ENCODE results near the gene SERPINE3.

Gene SERPINE3

DNA sequence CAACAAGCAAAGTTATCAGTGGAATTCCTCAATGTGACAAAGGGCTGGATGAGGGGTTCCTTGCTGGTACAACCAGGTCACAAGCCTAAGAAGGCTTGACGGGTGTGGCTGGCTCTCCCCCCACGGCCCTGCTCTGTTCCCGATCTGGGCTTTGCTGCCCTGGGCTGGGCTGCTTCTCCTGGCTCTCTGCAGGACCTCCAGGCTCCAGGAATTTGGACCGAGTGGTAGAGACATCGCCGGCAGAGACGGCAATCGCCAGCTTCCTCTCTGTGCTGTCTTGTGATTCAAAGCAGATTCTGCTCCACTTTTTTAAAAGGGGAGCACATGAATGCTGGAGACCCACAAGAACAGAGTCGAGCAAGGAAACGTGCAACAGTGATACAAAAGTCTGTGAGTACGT is at the start of gene SERPINE3:
Gene SERPINE3, plus strand, starts transcription at position 338 of the 400 bp plus-strand sequence. CDS start 1,401 bp downstream, outside the sequence.
- Histone ChIP-seq H3K4me3 (ENCODE audit: low read depth in 1 of 5, low read length in 5 of 5) (no peak within 1 kb of the TSS), H3K4me1 (ENCODE audit: control insufficient read depth in 5 of 5, insufficient read depth in 5 of 5, low read length in 5 of 5) (no peaks in the 10 kb centered on the region), H3K36me3 (ENCODE audit: control insufficient read depth in 5 of 5, insufficient read depth in 5 of 5, low read length in 5 of 5) (no peaks in the 10 kb centered on the region)

DNA sequence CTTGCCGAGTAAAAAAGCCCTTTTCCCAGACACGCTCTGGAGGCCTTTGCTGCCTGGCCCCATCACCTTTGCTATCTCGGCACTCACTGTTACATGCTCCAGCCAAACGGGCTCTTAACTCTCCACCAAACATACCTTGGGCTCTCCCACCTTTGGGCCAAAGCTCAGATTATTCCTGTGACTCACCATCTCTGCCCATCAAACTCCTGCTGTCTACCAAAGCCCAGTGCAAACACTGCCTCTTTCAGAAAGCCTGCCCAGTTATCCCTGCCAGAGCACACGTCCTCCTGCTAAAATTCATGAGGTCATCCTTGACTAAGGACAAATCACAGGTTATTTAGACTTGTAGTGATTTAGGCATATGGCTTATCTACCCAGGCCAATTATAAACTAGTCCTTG is 48.1 kb upstream of the SERPINE3 start:
- Histone ChIP-seq H3K36me3 (ENCODE audit: control insufficient read depth in 5 of 5, insufficient read depth in 5 of 5, low read length in 5 of 5) (no peaks in the 10 kb centered on the region), H3K9ac (ENCODE audit: low read length in 5 of 5) (no peak overlapping the region), H3K9me3 (ENCODE audit: control insufficient read depth in 5 of 5, low read length in 5 of 5) (no peaks in the 10 kb centered on the region), H3K4me1 (ENCODE audit: control insufficient read depth in 5 of 5, insufficient read depth in 5 of 5, low read length in 5 of 5) (peaks cover 0 to 8% (median 5%) of the 10 kb centered on the region in 5 donors), H3K4me3 (ENCODE audit: low read depth in 1 of 5, low read length in 5 of 5) (no peak overlapping the region), H3K27me3 (ENCODE audit: control insufficient read depth in 5 of 5, insufficient read depth in 4 of 5, low read length in 5 of 5) (peaks cover 0 to 5% (median 0%) of the 10 kb centered on the region in 5 donors), H3K27ac (ENCODE audit: low read depth, low read length) (no peak overlapping the region)

More for the DNA sequence above, at the start of gene SERPINE3:
- Histone ChIP-seq H3K27me3 (ENCODE audit: control insufficient read depth in 5 of 5, insufficient read depth in 4 of 5, low read length in 5 of 5) (no peaks in the 10 kb centered on the region), H3K9me3 (ENCODE audit: control insufficient read depth in 5 of 5, low read length in 5 of 5) (no peaks in the 10 kb centered on the region), H3K27ac (ENCODE audit: low read depth, low read length) (no peak within 1 kb of the TSS), H3K9ac (ENCODE audit: low read length in 5 of 5) (no peak within 1 kb of the TSS)

DNA sequence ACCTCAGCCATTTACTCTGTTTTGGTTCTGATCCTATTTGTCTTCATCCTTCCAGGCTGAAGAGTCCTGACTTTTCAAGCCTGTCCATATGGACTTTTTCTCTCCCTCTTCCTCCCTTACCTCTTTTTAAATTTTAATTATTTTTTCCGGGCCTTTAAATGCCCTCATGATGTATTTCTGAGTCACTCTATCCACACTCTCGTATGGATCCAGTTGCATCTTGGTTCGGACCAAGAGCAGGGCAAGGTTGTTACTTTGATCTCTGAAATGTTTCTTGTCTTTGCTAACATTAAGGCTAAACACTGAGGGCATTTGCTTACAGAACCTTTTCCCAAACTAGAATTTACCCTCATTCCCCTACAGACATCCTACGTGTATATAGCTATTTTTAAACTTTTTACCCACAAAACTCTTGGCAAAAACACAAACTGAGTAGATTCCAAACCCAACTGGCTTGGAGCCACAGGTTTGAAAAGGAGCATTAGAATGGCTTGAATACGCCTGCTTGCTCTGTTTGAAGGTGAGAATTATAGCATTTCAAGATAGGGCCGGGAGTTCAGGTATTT is 47.4 kb upstream of the SERPINE3 start:
- Histone ChIP-seq H3K9ac (ENCODE audit: low read length in 5 of 5) (no peak overlapping the region), H3K36me3 (ENCODE audit: control insufficient read depth in 5 of 5, insufficient read depth in 5 of 5, low read length in 5 of 5) (no peaks in the 10 kb centered on the region), H3K4me3 (ENCODE audit: low read depth in 1 of 5, low read length in 5 of 5) (no peak overlapping the region), H3K27me3 (ENCODE audit: control insufficient read depth in 5 of 5, insufficient read depth in 4 of 5, low read length in 5 of 5) (peaks cover 0 to 5% (median 0%) of the 10 kb centered on the region in 5 donors), H3K27ac (ENCODE audit: low read depth, low read length) (no peak overlapping the region), H3K9me3 (ENCODE audit: control insufficient read depth in 5 of 5, low read length in 5 of 5) (no peaks in the 10 kb centered on the region), H3K4me1 (ENCODE audit: control insufficient read depth in 5 of 5, insufficient read depth in 5 of 5, low read length in 5 of 5) (peaks cover 0 to 7% (median 5%) of the 10 kb centered on the region in 5 donors)

- Histone ChIP-seq H3K36me3 (ENCODE audit: control insufficient read depth in 5 of 5, insufficient read depth in 5 of 5, low read length in 5 of 5) (no peaks in the 10 kb centered on the region), H3K27me3 (ENCODE audit: control insufficient read depth in 5 of 5, insufficient read depth in 4 of 5, low read length in 5 of 5) (peaks cover 0 to 3% (median 0%) of the 10 kb centered on the region in 5 donors), H3K9ac (ENCODE audit: low read length in 5 of 5) (no peak overlapping the region), H3K4me1 (ENCODE audit: control insufficient read depth in 5 of 5, insufficient read depth in 5 of 5, low read length in 5 of 5) (peaks cover 0 to 1% (median 0%) of the 10 kb centered on the region in 5 donors), H3K9me3 (ENCODE audit: control insufficient read depth in 5 of 5, low read length in 5 of 5) (no peaks in the 10 kb centered on the region), H3K4me3 (ENCODE audit: low read depth in 1 of 5, low read length in 5 of 5) (no peak overlapping the region), H3K27ac (ENCODE audit: low read depth, low read length) (no peak overlapping the region)
Observed at GRCh38 chr13:51297556-51297955, 41.9 kb upstream of the SERPINE3 start.

DNA sequence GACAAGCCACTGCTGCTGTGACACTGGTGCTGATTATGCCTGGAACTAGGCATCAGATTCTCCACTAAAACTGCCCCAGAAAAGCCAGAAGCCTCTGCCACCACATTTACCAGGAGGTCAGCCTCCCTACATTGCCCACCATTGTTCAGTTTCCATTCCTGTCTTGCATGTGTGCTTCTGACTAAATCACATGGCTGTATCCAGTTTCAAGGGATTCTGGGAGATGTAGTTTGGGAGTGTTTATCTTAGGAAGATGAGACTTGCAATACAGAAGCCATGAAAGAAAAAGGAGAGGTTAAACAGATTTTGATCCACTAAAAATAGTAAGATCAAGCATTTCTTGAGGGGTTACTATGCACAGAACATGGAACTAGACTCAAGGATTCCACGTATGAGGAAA is 40.7 kb upstream of the SERPINE3 start:
- Histone ChIP-seq H3K4me3 (ENCODE audit: low read depth in 1 of 5, low read length in 5 of 5) (no peak overlapping the region), H3K27me3 (ENCODE audit: control insufficient read depth in 5 of 5, insufficient read depth in 4 of 5, low read length in 5 of 5) (peaks cover 0 to 3% (median 0%) of the 10 kb centered on the region in 5 donors), H3K36me3 (ENCODE audit: control insufficient read depth in 5 of 5, insufficient read depth in 5 of 5, low read length in 5 of 5) (no peaks in the 10 kb centered on the region), H3K9ac (ENCODE audit: low read length in 5 of 5) (no peak overlapping the region), H3K27ac (ENCODE audit: low read depth, low read length) (no peak overlapping the region), H3K4me1 (ENCODE audit: control insufficient read depth in 5 of 5, insufficient read depth in 5 of 5, low read length in 5 of 5) (no peaks in the 10 kb centered on the region), H3K9me3 (ENCODE audit: control insufficient read depth in 5 of 5, low read length in 5 of 5) (no peaks in the 10 kb centered on the region)

- H3K4me3 ChIP-seq (ENCODE audit: low read depth in 1 of 5, low read length in 5 of 5) = no peak overlapping the region
- H3K4me1 ChIP-seq (ENCODE audit: control insufficient read depth in 5 of 5, insufficient read depth in 5 of 5, low read length in 5 of 5) = no peaks in the 10 kb centered on the region
- no peak overlapping the region for H3K9ac ChIP-seq (ENCODE audit: low read length in 5 of 5)
- no peak overlapping the region for H3K27ac ChIP-seq (ENCODE audit: low read depth, low read length)
- H3K9me3 ChIP-seq (ENCODE audit: control insufficient read depth in 5 of 5, low read length in 5 of 5) = no peaks in the 10 kb centered on the region
- H3K27me3 ChIP-seq (ENCODE audit: control insufficient read depth in 5 of 5, insufficient read depth in 4 of 5, low read length in 5 of 5) = peaks cover 0 to 3% (median 0%) of the 10 kb centered on the region in 5 donors
- no peaks in the 10 kb centered on the region for H3K36me3 ChIP-seq (ENCODE audit: control insufficient read depth in 5 of 5, insufficient read depth in 5 of 5, low read length in 5 of 5)
Observed at GRCh38 chr13:51303063-51303552, 36.4 kb upstream of the SERPINE3 start.

GRCh38 chr13:51303882-51304281 is 35.6 kb upstream of the SERPINE3 start:
- no peaks in the 10 kb centered on the region for H3K4me1 ChIP-seq (ENCODE audit: control insufficient read depth in 5 of 5, insufficient read depth in 5 of 5, low read length in 5 of 5)
- H3K27me3 ChIP-seq (ENCODE audit: control insufficient read depth in 5 of 5, insufficient read depth in 4 of 5, low read length in 5 of 5) = peaks cover 0 to 3% (median 0%) of the 10 kb centered on the region in 5 donors
- no peak overlapping the region for H3K27ac ChIP-seq (ENCODE audit: low read depth, low read length)
- no peak overlapping the region for H3K9ac ChIP-seq (ENCODE audit: low read length in 5 of 5)
- no peak overlapping the region for H3K4me3 ChIP-seq (ENCODE audit: low read depth in 1 of 5, low read length in 5 of 5)
- no peaks in the 10 kb centered on the region for H3K36me3 ChIP-seq (ENCODE audit: control insufficient read depth in 5 of 5, insufficient read depth in 5 of 5, low read length in 5 of 5)
- H3K9me3 ChIP-seq (ENCODE audit: control insufficient read depth in 5 of 5, low read length in 5 of 5) = no peaks in the 10 kb centered on the region

- Histone ChIP-seq H3K27ac (ENCODE audit: low read depth, low read length) (no peak overlapping the region), H3K9me3 (ENCODE audit: control insufficient read depth in 5 of 5, low read length in 5 of 5) (no peaks in the 10 kb centered on the region)
Observed at GRCh38 chr13:51305271-51305967, 34.1 kb upstream of the SERPINE3 start.

GRCh38 chr13:51308781-51309180 is 30.7 kb upstream of the SERPINE3 start:
- H3K36me3 ChIP-seq (ENCODE audit: control insufficient read depth in 5 of 5, insufficient read depth in 5 of 5, low read length in 5 of 5) = no peaks in the 10 kb centered on the region
- H3K27ac ChIP-seq (ENCODE audit: low read depth, low read length) = no peak overlapping the region
- H3K9ac ChIP-seq (ENCODE audit: low read length in 5 of 5) = no peak overlapping the region
- no peaks in the 10 kb centered on the region for H3K4me1 ChIP-seq (ENCODE audit: control insufficient read depth in 5 of 5, insufficient read depth in 5 of 5, low read length in 5 of 5)
- no peaks in the 10 kb centered on the region for H3K9me3 ChIP-seq (ENCODE audit: control insufficient read depth in 5 of 5, low read length in 5 of 5)
- no peak overlapping the region for H3K4me3 ChIP-seq (ENCODE audit: low read depth in 1 of 5, low read length in 5 of 5)
- no peaks in the 10 kb centered on the region for H3K27me3 ChIP-seq (ENCODE audit: control insufficient read depth in 5 of 5, insufficient read depth in 4 of 5, low read length in 5 of 5)

More at GRCh38 chr13:51305271-51305967, 34.1 kb upstream of the SERPINE3 start:
- H3K27me3 ChIP-seq (ENCODE audit: control insufficient read depth in 5 of 5, insufficient read depth in 4 of 5, low read length in 5 of 5) = no peaks in the 10 kb centered on the region
- H3K9ac ChIP-seq (ENCODE audit: low read length in 5 of 5) = no peak overlapping the region
- no peak overlapping the region for H3K4me3 ChIP-seq (ENCODE audit: low read depth in 1 of 5, low read length in 5 of 5)
- H3K36me3 ChIP-seq (ENCODE audit: control insufficient read depth in 5 of 5, insufficient read depth in 5 of 5, low read length in 5 of 5) = no peaks in the 10 kb centered on the region
- H3K4me1 ChIP-seq (ENCODE audit: control insufficient read depth in 5 of 5, insufficient read depth in 5 of 5, low read length in 5 of 5) = no peaks in the 10 kb centered on the region

DNA sequence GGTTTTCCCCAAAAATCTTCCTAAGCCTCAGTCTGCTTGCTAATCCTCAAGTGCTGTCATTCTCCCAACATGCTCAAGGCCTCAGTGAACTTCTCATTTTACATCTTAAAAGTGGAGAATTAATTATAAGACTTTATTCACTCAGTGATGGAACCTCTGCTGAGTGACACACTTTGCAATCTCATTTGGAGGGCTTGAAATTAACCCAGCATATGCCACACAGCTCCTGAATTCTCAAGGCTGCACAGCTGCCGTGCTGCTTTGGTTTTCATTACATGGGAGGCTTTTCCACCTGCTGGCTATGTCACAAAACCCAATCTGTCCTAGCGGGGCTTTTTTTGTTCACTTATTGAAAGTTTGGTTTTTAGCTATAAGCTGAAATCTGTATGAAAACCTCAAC is 28.3 kb upstream of the SERPINE3 start:
- H3K9ac ChIP-seq (ENCODE audit: low read length in 5 of 5) = no peak overlapping the region
- no peaks in the 10 kb centered on the region for H3K9me3 ChIP-seq (ENCODE audit: control insufficient read depth in 5 of 5, low read length in 5 of 5)
- H3K4me3 ChIP-seq (ENCODE audit: low read depth in 1 of 5, low read length in 5 of 5) = no peak overlapping the region
- no peak overlapping the region for H3K27ac ChIP-seq (ENCODE audit: low read depth, low read length)
- peaks cover 3 to 12% (median 6%) of the 10 kb centered on the region in 5 donors for H3K4me1 ChIP-seq (ENCODE audit: control insufficient read depth in 5 of 5, insufficient read depth in 5 of 5, low read length in 5 of 5)
- H3K27me3 ChIP-seq (ENCODE audit: control insufficient read depth in 5 of 5, insufficient read depth in 4 of 5, low read length in 5 of 5) = no peaks in the 10 kb centered on the region
- no peaks in the 10 kb centered on the region for H3K36me3 ChIP-seq (ENCODE audit: control insufficient read depth in 5 of 5, insufficient read depth in 5 of 5, low read length in 5 of 5)
